T follicular helper cell (primary cell): ENCODE measurements around the gene LIMK2.
"Not testable (repeated sequence)": the region's sequence is repeated elsewhere in the genome, so short reads cannot be mapped to it uniquely, and the experiment has no call there.

Source experiments
- DNase-seq: peaks from one replicate; pipeline ENCODE4 v3.0.0-alpha.2; 2020; ENCODE audit warnings: low read depth

The LIMK2 gene

GRCh38 chr22:31211482-31211861 is 626 bp upstream of the LIMK2 start:
- no peak for DNase-seq

GRCh38 chr22:31212783-31213629 is 908 bp downstream of the LIMK2 start:
- DNase-seq: no peak

- no peak for DNase-seq
Observed at GRCh38 chr22:31215018-31215535, 3.0 kb downstream of the LIMK2 start.

- DNase-seq: no peak
Observed at GRCh38 chr22:31218565-31219262, 6.6 kb downstream of the LIMK2 start.

- no peak for DNase-seq
Observed at GRCh38 chr22:31221084-31221483, 9.0 kb downstream of the LIMK2 start.

GRCh38 chr22:31222736-31223135 is 10.6 kb downstream of the LIMK2 start:
- no peak for DNase-seq

- no peak for DNase-seq
Observed at GRCh38 chr22:31223786-31224191, 11.7 kb downstream of the LIMK2 start.

- DNase-seq: not testable (repeated sequence)
Observed at GRCh38 chr22:31224691-31225090, 12.6 kb downstream of the LIMK2 start.

- no peak for DNase-seq
Observed at GRCh38 chr22:31227186-31227585, 15.1 kb downstream of the LIMK2 start.

- no peak for DNase-seq
Observed at GRCh38 chr22:31229402-31230079, 17.4 kb downstream of the LIMK2 start.

- no peak for DNase-seq
Observed at GRCh38 chr22:31230155-31230870, 18.2 kb downstream of the LIMK2 start.

GRCh38 chr22:31230871-31231621 is 18.9 kb downstream of the LIMK2 start:
- peak; percentile 48 for DNase-seq

- no peak for DNase-seq
Observed at GRCh38 chr22:31233001-31233400, 20.9 kb downstream of the LIMK2 start.

GRCh38 chr22:31235081-31235480 is 23.0 kb downstream of the LIMK2 start:
- DNase-seq: no peak

- not testable (repeated sequence) for DNase-seq
Observed at GRCh38 chr22:31236044-31236443, 23.9 kb downstream of the LIMK2 start.

GRCh38 chr22:31238057-31238456 is 26.0 kb downstream of the LIMK2 start:
- no peak for DNase-seq

- no peak for DNase-seq
Observed at GRCh38 chr22:31239771-31240370, 27.8 kb downstream of the LIMK2 start.

- DNase-seq: no peak
Observed at GRCh38 chr22:31241200-31241599, 29.1 kb downstream of the LIMK2 start.

- DNase-seq: no peak
Observed at GRCh38 chr22:31241936-31242335, 29.8 kb downstream of the LIMK2 start.

GRCh38 chr22:31243339-31244045 is 31.4 kb downstream of the LIMK2 start:
- DNase-seq: no peak
